ENCODE results near the gene LDB2. TPM values are rescaled to one million over a fixed set of nuclear protein-coding genes. Genes with fewer than 3 reads are reported as not detected.

Gene LDB2
- total RNA-seq, 1 donor from 2014 or later, result 33.3 TPM

DNA sequence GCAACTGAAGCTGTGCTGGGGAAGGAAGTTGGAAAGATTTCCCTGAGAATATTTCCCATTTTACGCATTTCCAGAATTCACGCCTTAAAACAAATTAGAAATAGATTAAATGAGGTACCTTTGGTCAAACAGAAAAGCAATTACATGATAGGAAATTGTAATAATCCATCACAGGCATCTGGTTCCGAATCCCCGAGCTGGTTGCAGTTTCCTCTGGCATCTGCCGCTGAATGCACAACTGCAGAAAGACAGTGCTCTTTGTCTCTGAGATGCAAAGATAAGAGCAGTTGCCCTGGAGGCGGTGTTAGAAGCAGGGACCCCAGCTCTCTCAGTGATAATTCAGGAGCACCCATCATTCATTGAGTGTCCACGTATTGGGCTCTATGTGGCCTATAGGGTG lies 224.4 kb downstream of the LDB2 start:
- intact Hi-C loops (cut with DNase I), result no loop called here
- no peak for DNase-seq (ENCODE audit: low spot score)

DNA sequence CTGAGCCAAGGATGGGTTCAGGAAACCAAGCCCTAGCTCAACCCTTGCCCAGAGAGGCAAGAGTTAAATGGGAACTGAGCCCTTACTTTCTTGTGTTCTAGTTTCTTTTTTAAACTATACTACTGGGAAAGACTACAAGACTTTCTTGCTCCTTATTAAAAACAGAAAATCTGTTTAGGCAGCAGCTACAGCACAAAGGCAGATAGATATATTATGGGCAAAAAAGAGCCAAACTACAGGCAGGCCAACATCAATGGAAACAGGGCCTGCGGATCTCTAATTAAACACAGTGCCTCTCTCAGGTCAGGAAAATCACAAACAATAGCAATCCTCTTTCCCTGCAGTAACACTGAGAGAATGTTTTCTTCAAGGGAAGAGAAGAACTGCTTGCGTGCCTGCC lies 226.0 kb downstream of the LDB2 start:
- intact Hi-C loops (cut with DNase I), result no loop called here
- no peak for DNase-seq (ENCODE audit: low spot score)

DNA sequence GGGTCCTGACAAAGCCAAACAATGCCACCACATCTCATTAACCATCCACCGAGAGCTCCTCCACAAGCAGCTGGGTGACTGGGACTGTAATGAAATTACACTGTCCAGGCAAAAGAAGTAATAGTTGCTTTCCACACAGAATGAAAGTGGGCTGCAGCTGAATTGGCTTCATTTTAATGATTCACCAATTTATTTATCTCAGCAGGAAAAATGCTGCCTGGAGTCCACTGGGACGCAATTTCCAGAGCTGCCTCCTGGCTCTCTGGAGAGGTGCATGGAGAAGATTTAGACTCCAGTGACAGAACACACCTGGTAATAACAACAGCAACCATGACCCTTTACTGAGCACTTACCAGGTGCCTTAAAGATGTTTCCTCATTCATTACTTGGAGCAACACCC lies 226.7 kb downstream of the LDB2 start:
- intact Hi-C loops (cut with DNase I), result no loop called here

DNA sequence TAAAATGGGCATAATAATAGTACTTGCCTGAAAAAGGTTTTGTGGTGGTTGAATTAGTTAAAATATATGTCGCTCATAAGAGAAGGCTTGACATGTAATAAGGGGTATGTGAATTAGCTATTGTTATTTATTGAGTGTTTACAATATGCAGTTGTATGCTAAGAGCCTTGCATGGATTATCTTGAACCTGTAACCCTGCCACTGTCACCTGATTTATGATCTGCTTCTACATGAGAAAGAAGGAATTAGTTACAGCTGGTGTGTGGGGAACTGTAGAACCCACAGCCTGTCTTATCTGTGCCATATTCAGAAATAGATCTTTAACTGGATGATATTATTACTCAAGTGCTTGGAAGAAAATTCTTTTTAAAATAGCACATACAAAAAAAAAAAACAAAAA lies 227.7 kb downstream of the LDB2 start:
- no peak for DNase-seq (ENCODE audit: low spot score)
- intact Hi-C loops (cut with DNase I), result no loop called here

More for the DNA sequence above, 226.7 kb downstream of the LDB2 start:
- no peak for DNase-seq (ENCODE audit: low spot score)

DNA sequence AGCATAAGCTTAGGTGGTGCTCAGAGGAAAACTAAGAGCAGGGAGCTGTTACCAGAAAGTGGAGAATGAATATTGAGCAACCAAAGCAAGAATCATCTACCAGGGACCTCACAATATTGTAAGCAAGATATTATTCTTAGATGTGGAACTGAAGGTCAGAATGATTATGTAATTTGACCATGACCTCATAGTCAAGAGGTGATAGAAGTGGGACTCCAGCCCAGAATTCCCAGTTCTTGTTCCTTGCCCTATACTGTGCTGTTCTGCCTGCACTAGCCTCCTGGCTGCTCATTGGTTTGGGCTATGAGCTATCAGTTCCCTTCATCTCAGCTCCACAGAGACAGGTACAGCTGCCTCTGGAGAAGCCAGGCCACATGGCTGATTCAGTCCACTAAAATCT lies 229.4 kb downstream of the LDB2 start:
- DNase-seq (ENCODE audit: low spot score), result no peak
- intact Hi-C loops (cut with DNase I), result no loop called here

DNA sequence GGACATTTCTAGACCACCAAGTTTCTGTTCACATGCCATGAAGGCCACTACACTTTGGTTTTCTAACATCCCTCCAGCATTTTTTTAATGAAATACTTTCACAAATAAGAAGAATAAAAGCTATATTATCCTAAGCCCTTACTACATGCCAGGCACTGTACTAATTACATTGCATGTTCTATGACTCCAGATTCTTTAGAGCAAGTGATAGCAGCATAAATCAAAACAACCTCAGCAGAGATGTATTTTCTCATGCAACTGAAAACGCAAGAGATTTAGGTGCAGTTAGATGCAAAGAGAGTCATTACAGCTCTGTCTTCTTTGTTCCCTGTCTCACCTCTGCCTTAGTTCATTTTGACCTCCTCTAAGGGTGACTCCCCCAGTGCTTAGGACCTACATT lies 230.0 kb downstream of the LDB2 start:
- no peak for DNase-seq (ENCODE audit: low spot score)
- intact Hi-C loops (cut with DNase I), result no loop called here

DNA sequence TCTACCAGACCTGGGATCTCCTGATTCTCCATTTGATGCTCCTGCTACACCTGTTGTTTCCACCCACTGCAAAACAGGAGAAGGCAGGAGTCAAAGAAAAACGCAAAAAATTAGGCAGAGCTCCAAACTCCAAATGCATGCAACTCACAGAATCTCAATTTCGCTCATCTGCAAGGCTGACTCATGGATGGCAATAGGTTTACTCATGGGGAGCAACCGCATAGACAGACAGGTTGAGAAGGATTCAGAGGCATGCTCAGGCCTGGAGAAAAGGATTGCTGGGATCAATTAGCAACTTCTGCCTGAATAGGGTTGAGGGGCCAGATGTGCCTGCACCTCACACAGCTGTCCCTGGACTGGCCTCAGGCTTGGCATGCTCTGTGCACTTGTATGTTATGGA lies 231.0 kb downstream of the LDB2 start:
- no peak for DNase-seq (ENCODE audit: low spot score)
- intact Hi-C loops (cut with DNase I), result no loop called here

DNA sequence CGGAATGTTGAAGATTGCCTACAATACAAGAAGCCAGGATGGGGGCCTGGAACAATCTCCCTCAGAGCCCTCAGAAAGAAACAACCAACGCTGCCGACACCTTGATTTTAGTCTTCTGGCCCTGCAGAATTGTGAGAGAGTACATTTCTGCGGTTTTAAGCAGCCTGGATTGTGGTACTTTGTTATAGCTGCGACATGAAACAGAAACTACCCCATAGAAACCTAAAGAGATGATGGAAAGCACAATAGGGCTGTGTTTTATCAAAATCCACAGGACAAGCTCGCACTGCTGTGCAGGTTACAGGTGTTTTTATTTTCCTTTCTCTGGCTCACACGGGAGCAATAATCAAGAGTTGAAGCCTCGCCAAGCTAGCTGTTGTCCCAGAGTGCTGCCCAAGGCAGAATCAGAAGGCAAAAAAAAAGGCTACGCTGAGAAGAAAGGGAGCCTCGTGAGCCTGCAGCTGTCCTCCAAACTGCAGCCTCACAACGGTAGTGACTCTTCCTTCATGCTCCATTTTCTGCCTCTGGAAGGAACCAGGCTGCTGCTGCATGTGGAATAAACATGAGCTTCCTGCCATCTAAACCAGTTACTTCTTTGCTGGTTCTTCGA lies 232.4 kb downstream of the LDB2 start:
- intact Hi-C loops (cut with DNase I), result no loop called here
- no peak for DNase-seq (ENCODE audit: low spot score)

DNA sequence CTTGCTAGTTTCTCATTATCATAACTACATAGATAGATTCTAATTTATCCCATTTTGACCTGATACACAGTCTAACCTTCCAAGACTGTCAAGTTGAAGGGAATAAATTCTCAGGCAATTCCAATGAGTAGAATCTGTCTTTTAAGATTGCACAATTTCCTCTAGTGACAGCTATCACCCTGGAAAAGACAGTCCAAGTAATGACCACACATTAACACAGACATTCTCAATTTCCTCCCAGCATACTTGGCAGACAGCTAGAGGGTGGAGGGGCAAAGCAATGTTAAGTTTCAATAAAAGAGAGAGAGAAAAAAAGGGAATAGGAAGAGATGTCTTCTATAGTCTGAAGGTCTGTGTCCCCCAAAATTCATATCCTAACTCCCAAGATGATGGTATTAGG lies 234.7 kb downstream of the LDB2 start:
- intact Hi-C loops (cut with DNase I), result no loop called here
- DNase-seq (ENCODE audit: low spot score), result no peak

DNA sequence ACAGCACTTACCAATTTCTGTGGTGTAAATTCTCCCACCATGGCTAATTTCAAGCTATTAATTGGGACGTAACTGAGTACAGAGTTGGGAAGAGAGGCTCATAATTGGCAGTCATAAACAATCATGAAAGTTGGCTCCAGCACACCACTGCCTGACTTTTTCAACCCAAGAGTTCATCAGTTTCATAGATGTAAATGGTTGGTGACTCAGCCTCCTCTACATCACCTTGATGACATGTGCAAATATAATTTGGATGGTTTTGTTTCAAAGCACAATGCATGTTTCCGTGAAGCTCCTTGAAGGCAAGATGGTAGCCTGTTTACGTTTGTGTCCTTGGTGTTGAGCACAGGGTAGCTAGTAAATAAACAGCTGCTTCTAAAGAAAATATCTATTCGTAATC lies 235.1 kb downstream of the LDB2 start:
- intact Hi-C loops (cut with DNase I), result no loop called here
- DNase-seq (ENCODE audit: low spot score), result no peak

DNA sequence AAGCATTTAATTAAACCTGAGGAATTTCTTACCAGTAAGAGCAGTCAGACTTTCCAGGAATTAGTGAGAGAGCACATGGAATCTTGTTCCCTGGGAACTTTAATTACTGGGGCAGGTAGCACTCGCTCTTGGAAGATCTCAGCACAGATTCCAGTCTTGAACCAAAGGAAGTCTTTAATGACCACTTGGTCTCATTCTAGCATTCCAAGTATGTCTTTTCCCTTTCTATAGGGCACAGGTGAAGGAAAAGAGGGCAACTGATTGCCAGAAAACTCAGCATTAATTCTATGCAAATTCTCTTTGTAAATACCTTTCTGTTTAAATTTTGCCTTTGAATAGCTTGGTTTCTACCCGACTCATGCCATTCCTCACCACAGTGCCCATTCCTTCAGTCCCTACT lies 236.6 kb downstream of the LDB2 start:
- DNase-seq (ENCODE audit: low spot score), result no peak
- intact Hi-C loops (cut with DNase I), result no loop called here

DNA sequence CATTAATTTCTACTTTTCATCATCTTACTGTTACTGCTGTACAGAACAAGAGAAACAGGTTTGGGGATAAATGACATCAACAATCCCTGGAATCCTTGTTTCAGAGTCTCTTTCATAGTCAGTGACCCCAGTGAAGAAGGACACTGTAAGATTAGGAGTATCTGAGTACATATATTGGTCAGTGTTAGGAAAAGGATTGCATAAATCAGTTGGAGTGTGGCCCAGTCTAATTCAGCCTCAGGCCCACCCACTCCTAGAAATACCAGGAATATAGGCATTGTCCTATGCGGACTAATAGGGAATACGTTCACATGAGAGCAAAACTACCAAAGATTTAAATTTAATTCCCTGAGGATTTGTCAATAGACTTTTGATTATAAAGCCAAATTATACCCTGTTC lies 237.8 kb downstream of the LDB2 start:
- DNase-seq (ENCODE audit: low spot score), result no peak

DNA sequence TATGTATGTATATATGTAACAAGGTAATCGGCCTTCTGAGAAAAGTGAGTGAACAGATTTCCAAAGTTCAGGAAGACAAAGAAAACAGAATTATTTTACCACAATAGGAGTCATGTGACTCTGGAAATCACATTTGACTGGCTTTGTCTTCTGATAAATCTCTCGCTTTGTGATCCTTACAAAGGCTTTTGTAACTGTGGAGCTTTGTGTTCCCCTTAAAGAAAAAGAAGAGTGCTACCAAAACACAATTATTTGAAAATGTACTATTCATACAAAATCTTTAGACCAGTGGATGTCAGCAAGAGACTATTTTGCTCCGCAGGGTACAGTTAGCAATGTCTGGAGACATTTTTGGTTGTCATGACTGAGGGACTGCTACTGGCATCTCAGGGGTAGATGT lies 238.8 kb downstream of the LDB2 start:
- intact Hi-C loops (cut with DNase I), result no loop called here

More for the DNA sequence above, 237.8 kb downstream of the LDB2 start:
- intact Hi-C loops (cut with DNase I), result no loop called here

DNA sequence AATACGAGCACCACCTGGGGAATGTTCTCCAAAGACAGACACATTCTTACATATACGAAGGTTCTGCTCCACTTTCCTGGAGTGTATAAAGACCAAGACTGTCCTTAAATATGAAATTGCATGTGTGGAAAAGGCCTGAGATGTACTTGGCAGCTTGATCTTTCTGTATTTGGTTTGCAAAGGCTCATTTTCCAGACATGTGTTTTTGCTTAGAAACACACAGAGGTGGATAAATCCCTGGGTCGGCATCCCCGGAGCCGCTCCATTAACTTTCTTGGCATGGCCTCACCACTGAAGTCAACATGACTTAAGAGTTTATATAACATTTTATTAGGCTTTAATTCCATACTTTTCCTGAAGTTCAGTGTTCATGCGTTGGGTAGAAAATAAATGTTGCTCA lies 239.4 kb downstream of the LDB2 start:
- DNase-seq (ENCODE audit: low spot score), result no peak
- intact Hi-C loops (cut with DNase I), result no loop called here

More for the DNA sequence above, 238.8 kb downstream of the LDB2 start:
- DNase-seq (ENCODE audit: low spot score), result no peak

DNA sequence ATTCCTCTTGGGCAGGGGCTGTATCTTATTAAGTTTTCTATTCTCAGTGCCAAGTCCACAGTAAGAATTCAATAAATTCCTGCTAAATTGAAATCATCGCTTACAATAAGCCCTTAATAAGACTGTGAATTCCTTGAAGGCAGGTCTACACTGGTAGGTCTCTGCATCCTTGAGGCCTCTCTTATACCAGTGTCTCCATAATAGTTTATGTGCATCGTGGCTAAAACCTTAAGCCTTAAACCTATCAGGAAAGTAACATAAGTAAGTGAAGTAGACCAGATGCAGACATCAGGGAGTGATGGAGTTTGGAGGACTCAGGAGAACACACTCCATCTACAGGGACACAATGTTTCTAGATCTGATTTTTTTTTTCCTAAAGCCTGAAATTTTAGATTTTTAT lies 240.3 kb downstream of the LDB2 start:
- no peak for DNase-seq (ENCODE audit: low spot score)
- intact Hi-C loops (cut with DNase I), result no loop called here

DNA sequence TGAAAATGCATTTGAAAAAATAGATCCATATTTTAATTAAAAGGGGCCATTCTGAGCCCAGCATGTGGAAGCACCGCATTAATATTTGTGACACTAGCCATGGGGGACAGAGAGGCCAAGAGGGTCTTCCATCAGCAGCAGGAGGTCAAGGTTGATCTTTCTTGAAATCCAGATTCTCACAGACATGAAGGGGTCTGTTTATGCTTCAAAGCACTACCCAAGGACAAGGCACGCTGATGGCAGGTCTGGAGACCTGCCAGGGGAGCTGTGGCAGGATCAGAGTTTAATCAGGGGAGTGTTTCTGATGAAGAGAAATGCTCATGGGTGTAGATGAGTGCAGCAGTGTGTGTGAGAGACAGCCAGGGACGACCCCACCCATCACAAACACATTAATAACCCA lies 243.3 kb downstream of the LDB2 start:
- no peak for DNase-seq (ENCODE audit: low spot score)
- intact Hi-C loops (cut with DNase I), result no loop called here

DNA sequence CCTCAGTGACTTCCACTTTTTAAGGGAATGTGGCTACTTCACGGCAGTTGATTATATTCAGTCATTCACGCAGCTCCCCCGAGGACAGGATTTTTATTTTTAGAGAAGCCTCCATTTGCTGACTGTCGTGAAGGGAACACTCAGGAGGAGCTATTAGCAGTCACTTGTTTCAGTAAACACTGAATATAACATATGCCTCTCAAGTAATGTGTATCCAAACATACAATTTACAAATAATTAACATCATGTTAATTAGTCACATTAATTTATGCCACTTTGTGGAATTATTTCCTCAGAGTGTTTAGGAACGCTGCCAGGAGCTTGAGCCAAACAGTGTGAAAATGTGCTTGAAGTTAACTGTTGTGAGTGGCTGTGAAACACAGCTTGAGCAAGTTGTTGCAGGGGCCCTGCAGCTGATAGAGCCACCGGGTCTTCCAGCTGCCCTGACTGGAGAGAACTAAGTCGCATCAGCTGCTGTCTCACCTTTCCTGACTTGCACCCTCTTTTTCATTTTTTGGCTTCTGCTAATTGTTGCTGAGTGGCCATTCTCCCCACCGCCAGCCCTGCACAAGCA lies 245.6 kb downstream of the LDB2 start:
- intact Hi-C loops (cut with DNase I), result no loop called here
- DNase-seq (ENCODE audit: low spot score), result no peak

DNA sequence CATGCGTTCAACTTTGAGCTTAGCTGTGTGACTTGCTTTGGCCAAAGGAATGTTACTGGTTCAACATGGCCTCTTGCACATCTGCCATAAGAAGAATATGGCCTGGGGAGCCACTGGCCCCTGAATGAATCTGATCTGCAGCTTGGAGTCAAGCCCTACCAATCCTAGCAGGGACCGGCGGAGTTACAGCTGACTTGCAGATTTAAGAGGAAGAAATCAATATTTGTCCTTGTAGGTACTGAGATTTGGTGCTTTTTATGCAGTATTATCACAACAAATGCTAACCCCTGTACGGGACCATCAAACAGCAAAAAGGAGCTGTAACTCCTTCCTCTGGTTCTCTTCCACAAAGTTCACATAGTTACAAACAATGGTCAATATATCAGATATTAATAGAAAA lies 252.0 kb downstream of the LDB2 start:
- intact Hi-C loops (cut with DNase I), result no loop called here
- no peak for DNase-seq (ENCODE audit: low spot score)

DNA sequence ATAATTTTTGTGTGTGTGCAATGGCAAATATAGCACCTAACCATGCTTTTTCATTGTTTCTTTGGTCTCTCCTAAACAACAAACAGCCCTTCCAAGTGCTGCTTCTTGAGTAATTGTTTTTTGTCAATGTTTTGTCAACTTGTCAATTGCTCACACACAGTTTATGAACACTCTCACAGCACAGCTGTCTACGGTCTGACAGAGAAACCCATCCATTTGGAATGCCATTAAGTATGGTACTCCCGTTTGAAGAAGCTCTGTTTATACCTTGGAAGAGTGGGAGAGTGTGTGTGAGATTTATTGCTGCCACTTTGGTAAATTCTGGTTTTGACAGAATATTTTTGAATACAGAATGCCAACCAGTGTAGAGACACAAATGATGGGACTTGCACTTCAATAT lies 254.6 kb downstream of the LDB2 start:
- no peak for DNase-seq (ENCODE audit: low spot score)
- intact Hi-C loops (cut with DNase I), result no loop called here

DNA sequence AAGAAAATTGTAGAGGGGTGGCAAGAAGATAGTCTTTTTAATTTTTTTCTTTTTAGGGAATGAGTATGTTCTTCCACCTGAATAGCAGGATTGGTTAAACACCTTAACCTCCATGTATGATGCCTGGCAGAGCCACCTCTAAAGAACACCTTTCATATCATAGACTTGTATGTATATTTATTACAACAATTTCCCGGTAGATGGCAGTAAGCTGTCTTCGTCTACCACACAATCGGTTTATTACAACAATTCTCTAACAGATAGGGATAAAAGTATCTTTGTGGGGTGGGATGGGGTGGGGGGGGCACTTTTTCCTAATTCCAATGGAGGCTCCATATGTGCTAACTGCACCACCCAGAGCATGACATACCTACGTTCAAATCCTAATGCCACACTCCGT lies 255.5 kb downstream of the LDB2 start:
- DNase-seq (ENCODE audit: low spot score), result no peak
- intact Hi-C loops (cut with DNase I), result no loop called here

DNA sequence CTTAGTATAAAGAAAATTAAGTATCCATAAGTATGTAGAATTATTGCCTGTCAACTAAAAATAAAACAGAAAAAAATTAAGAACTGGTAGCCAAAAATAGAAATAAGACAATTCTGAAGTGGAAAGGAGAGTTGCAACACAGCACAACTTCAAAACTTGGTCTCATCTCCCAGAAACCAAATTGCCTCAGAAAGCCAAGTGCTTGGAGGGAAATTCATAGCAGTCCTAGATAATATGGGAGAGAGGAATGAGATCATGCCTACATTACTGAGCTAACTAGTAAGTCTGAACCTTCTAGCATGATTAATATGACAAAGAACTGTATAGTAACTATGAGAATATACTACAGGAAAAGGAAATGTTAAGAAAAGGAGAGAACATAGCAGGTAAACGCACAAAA lies 256.5 kb downstream of the LDB2 start:
- intact Hi-C loops (cut with DNase I), result no loop called here
- DNase-seq (ENCODE audit: low spot score), result no peak

All from cardiac septum (tissue), 1 donor.